Tibial nerve (tissue), 4 donors: ENCODE data around the gene WDR18. TPM values are rescaled to one million over a fixed set of nuclear protein-coding genes. Genes with fewer than 3 reads are reported as not detected.

Experiments used
- DNase-seq, 2 donors: peaks; one replicate each; pipeline ENCODE4 v3.0.0-alpha.2; 2019; ENCODE audit warnings: low spot score in 2 of 2
- H3K27ac ChIP-seq, 4 donors: fragments of 200-600 bp; sonication (generic) in 3 of 4; one replicate each; pipeline ENCODE4 v1.5.1; 2017 to 2019; ENCODE audit warnings: mild to moderate bottlenecking in 1 of 4
- H3K27me3 ChIP-seq, 2 donors: fragments of 200-600 bp; sonication (generic) in 1 of 2; one replicate each; pipeline versions ENCODE4 v1.5.1 to v1.6.0; 2017 to 2019
- H3K36me3 ChIP-seq, 3 donors: fragments of 200-600 bp; sonication (generic); one replicate each; pipeline ENCODE4 v1.5.1; 2018 to 2019
- H3K4me1 ChIP-seq, 4 donors: fragments of 200-600 bp; sonication (generic) in 3 of 4; one replicate each; pipeline ENCODE4 v1.5.1; 2017 to 2019
- H3K4me3 ChIP-seq, 4 donors: fragments of 200-600 bp; sonication (generic) in 3 of 4; one replicate each; pipeline ENCODE4 v1.5.1; 2017 to 2019; ENCODE audit warnings: mild to moderate bottlenecking in 1 of 4, moderate library complexity in 1 of 4
- H3K9me3 ChIP-seq, 4 donors: fragments of 200-600 bp; sonication (generic) in 3 of 4; one replicate each; pipeline ENCODE4 v1.5.1; 2017 to 2019
- EP300 ChIP-seq, 2 donors: sonication (generic); formaldehyde crosslinking; IDR thresholded peaks; one replicate each; pipeline ENCODE4 v1.6.1; 2017; ENCODE audit warnings: antibody characterized with exemption in 2 of 2, mild to moderate bottlenecking in 1 of 2
- POLR2A ChIP-seq, 2 donors: fragments of 450-650 bp; IDR thresholded peaks; one replicate each; pipeline ENCODE4 v1.6.1; 2017; ENCODE audit warnings: antibody characterized with exemption in 2 of 2, mild to moderate bottlenecking in 2 of 2, moderate library complexity in 2 of 2
- WGBS, 2 donors: methylation state at CpG; one replicate each; pipeline ENCODE4 v1.1.5; 2018; 5-methylcytosine and 5-hydroxymethylcytosine counted together
- total RNA-seq, 4 donors: library from RNA; depleted of rRNA; stranded (reverse); fragments of >200 nt; gene quantifications; one replicate each; pipeline ENCODE4 v1.1.0, GENCODE V29; 2016
- TF ChIP-seq, protein P1 (sequence below), 5 experiments: fragments of 200-600 bp in 3 of 5; fragments of 450-650 bp in 2 of 5; sonication (generic) in 3 of 5; IDR thresholded peaks; one replicate each; pipeline ENCODE4 v1.5.1; 2016 to 2019; ENCODE audit warnings: antibody characterized with exemption in 5 of 5, mild to moderate bottlenecking in 3 of 5, moderate library complexity in 2 of 5

WDR18 gene
- total RNA-seq, 4 donors from 2014 or later: 23.3 to 90.6 (median 52.8) TPM

GRCh38 chr19:1004204-1004802, 20.2 kb downstream of the WDR18 start:
- H3K4me3 ChIP-seq: no peak overlapping the region
- DNase-seq: no peak
- WGBS, 2 donors: 64 to 68% methylated on average over 27 to 31 of the region's 32 CpGs
- H3K4me1 ChIP-seq: peaks cover 0 to 20% (median 11%) of the 10 kb centered on the region in 4 donors
- H3K36me3 ChIP-seq: peaks cover 0 to 34% (median 3%) of the 10 kb centered on the region in 3 donors
- H3K9me3 ChIP-seq: no peaks in the 10 kb centered on the region
- TF ChIP-seq, protein P1, sequence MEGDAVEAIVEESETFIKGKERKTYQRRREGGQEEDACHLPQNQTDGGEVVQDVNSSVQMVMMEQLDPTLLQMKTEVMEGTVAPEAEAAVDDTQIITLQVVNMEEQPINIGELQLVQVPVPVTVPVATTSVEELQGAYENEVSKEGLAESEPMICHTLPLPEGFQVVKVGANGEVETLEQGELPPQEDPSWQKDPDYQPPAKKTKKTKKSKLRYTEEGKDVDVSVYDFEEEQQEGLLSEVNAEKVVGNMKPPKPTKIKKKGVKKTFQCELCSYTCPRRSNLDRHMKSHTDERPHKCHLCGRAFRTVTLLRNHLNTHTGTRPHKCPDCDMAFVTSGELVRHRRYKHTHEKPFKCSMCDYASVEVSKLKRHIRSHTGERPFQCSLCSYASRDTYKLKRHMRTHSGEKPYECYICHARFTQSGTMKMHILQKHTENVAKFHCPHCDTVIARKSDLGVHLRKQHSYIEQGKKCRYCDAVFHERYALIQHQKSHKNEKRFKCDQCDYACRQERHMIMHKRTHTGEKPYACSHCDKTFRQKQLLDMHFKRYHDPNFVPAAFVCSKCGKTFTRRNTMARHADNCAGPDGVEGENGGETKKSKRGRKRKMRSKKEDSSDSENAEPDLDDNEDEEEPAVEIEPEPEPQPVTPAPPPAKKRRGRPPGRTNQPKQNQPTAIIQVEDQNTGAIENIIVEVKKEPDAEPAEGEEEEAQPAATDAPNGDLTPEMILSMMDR (IDR thresholded peaks at IDR 0.05): no peak
- TF ChIP-seq POLR2A (IDR thresholded peaks at IDR 0.05) (no peak), EP300 (IDR thresholded peaks at IDR 0.05) (no peak)
- no peak overlapping the region for H3K27ac ChIP-seq
- peaks cover 0 to 37% of the 10 kb centered on the region in 2 donors for H3K27me3 ChIP-seq

GRCh38 chr19:1004803-1005664, 20.9 kb downstream of the WDR18 start:
- 84 to 90% methylated on average over 46 to 65 of the region's 70 CpGs for whole genome bisulfite sequencing, 2 donors
- peaks cover 0 to 42% (median 6%) of the 10 kb centered on the region in 3 donors for H3K36me3 ChIP-seq
- no peaks in the 10 kb centered on the region for H3K9me3 ChIP-seq
- H3K27me3 ChIP-seq: peaks cover 0 to 29% of the 10 kb centered on the region in 2 donors
- DNase-seq: no peak
- no peak overlapping the region for H3K27ac ChIP-seq
- H3K4me3 ChIP-seq: no peak overlapping the region
- H3K4me1 ChIP-seq: peaks cover 0 to 19% (median 10%) of the 10 kb centered on the region in 4 donors
- TF ChIP-seq EP300 (IDR thresholded peaks at IDR 0.05) (no peak), POLR2A (IDR thresholded peaks at IDR 0.05) (no peak)
- TF ChIP-seq, protein P1 (IDR thresholded peaks at IDR 0.05): no peak

- peaks cover 0 to 1% (median under 1%) of the 10 kb centered on the region in 4 donors for H3K4me1 ChIP-seq
- WGBS, 2 donors: 78 to 84% methylated on average over 18 to 27 of the region's 27 CpGs
- DNase-seq: no peak
These were observed 22.7 kb downstream of the WDR18 start for GRCh38 chr19:1006711-1007398.

DNA sequence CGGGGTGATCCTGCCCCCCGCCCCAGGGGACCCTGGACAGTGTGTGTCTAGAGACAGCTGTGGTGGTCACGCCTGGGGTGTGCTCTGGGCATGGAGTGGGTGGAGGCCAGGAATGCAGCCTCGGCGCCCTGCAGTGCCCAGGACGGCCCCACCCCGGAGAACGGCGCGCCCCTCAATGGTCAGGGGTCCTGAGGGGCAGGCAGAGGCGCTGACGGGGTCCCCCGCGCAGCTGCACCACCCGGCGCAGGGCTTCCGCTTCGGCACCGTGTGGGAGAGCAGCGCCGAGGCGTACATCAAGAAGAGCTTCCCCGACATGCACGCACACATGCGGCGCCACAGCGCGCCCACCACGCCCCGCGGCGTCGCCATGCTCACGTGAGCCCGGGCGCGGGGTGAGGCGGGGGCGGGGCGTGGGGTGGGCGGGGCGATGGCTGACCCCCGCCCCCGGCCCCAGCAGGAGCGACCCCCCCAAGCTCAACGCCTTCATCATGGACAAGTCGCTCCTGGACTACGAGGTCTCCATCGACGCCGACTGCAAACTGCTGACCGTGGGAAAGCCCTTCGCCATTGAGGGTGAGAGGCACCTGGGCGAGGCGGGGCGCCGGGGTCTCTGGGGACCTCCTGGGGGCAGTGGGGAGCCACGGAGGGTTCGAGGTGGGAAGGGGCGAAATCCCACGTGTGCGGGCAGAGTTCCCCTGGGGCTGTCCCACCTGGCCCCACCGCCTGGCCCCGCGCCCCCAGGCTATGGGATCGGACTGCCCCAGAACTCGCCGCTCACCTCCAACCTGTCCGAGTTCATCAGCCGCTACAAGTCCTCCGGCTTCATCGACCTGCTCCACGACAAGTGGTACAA, 23.5 kb downstream of the WDR18 start:
- TF ChIP-seq, protein P1 (IDR thresholded peaks at IDR 0.05): no peak
- TF ChIP-seq EP300 (IDR thresholded peaks at IDR 0.05) (no peak), POLR2A (IDR thresholded peaks at IDR 0.05) (no peak)
- no peak overlapping the region for H3K27ac ChIP-seq
- no peak for DNase-seq
- WGBS, 2 donors: 93 to 95% methylated on average over 42 to 60 of the region's 73 CpGs
- no peaks in the 10 kb centered on the region for H3K9me3 ChIP-seq
- H3K36me3 ChIP-seq: peaks cover 0 to 68% (median 26%) of the 10 kb centered on the region in 3 donors
- H3K27me3 ChIP-seq: peaks cover 0 to 8% of the 10 kb centered on the region in 2 donors
- H3K4me3 ChIP-seq: no peak overlapping the region
- no peaks in the 10 kb centered on the region for H3K4me1 ChIP-seq

More at GRCh38 chr19:1006711-1007398, 22.7 kb downstream of the WDR18 start:
- Histone ChIP-seq H3K36me3 (peaks cover 0 to 60% (median 23%) of the 10 kb centered on the region in 3 donors), H3K4me3 (no peak overlapping the region), H3K27ac (no peak overlapping the region), H3K9me3 (no peaks in the 10 kb centered on the region), H3K27me3 (peaks cover 0 to 14% of the 10 kb centered on the region in 2 donors)
- TF ChIP-seq, protein P1 (IDR thresholded peaks at IDR 0.05): no peak
- TF ChIP-seq EP300 (IDR thresholded peaks at IDR 0.05) (no peak), POLR2A (IDR thresholded peaks at IDR 0.05) (no peak)
